ENCODE measurements around the gene JMJD1C. TPM values are rescaled to one million over a fixed set of nuclear protein-coding genes. Genes with fewer than 3 reads are reported as not detected.

Gene JMJD1C
- total RNA-seq, 1 experiment from 2014 or later: 66.0 TPM

DNA sequence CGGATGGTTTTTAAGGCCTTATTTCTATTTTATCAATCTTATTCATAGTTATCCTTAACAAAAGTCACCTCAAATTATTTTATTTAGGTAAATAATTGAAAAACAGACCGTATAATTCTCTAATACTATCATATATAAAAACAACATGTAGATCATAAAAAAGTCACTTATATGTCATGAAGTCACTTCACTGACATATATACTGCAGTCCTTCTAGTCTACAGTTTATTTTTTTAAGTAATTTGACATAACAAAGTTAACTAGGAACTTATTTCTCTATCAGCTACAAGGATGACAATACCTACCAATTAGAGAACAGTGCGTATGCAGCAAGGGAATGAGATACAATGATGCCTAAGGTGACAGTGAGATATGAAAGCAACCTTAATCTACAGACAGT is 26.2 kb downstream of the JMJD1C start:
- no peak for DNase-seq (ENCODE audit: extremely low read depth, low read depth)

DNA sequence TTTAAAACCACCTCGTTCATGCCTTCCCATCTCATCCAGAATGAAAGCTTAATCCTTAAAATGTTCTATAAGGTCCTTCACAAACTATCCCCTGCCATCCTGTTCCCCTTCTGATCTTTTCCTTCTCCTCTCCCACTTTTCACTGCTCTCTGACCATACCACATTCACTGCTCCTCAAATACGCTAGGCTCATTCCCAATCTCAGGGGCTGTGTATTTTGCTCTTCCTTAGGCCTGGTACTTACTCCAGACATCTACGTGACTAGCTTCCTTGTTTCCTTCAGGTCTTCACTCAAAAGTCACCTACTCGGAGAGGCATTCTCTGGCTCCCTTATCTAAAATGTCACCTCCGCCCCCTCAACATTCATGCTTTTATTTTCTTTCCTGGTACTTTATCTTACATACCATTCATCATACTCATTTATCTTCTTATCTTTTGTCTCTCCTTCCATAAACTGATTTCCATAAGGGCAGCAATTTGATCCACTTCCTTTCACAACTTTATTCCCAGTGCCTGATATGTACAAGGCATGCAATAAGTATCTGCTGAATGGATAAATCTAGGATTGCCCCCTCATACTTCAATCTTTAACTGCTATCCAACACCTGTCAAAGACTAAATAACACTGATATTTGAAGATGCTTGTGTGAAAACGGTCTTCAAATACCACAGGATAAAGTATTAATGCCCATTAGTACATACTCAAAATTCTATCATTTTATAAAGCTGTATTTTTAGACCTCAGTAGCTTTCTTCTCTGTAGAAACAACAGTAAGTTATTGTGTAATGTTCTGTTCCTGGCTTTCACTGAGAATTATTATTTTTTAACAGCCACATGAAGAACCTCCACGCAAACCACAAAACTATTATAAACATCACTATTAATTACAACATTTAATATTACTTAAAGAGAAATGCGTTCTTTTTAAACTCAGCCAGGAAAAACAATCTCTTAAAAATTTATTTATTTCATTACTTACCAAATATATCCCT is 27.0 kb downstream of the JMJD1C start:
- DNase-seq (ENCODE audit: extremely low read depth, low read depth): no peak

DNA sequence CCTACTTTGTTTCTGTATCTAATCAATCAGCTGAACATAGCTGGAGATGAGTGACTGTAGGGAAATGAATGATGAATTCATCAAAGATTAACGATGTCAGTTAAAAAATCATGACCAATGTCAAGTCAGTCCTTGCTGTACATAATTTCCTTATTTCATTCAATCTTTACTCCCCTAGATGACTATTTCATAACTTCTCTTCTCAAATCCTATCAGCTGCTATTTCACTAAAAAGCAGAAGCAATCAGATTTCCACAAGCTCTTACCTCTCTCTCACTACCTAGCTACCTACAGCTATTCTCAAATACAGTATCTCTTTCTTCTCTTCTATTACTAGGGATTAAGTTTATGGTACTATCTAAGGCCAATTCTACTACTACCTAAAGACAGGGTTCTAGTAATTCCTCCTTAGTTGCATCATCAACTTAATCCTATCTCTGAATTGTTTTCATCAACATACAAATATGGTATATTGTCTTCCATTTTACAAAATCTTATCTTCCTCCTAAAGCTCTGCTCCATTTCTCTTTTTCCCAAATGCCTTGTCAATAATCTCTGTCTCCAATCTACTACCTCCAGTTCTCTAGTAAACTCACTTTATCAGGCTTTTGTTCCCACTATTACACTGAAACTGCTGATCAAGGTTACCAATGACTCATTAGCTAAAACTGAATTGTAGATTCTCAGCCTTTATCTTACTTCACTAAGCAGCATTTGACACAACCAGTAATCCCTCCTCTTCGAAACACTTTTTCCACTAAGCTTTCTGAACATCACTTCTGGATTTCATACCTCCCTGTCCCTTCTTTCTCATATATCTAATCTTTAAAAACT is 28.4 kb downstream of the JMJD1C start:
- no peak for DNase-seq (ENCODE audit: extremely low read depth, low read depth)

DNA sequence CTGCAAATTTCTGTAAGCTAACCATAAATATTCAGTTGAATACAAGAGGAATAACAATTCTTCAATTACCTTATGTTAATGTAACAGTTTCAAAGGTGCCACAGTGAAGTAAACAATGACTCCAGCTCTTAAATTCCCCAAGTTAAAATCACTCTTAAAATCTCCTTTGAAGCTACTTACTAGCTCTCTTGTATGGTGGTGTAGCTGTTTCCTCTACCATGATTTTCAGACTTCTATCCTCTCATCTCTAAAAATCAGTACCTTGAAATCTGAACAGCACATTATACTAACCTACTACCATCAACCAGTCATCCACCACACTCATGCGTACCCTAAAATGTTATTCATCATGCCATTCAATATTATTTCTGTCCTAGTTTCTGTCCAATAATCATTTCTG is 29.6 kb downstream of the JMJD1C start:
- DNase-seq (ENCODE audit: extremely low read depth, low read depth): no peak

DNA sequence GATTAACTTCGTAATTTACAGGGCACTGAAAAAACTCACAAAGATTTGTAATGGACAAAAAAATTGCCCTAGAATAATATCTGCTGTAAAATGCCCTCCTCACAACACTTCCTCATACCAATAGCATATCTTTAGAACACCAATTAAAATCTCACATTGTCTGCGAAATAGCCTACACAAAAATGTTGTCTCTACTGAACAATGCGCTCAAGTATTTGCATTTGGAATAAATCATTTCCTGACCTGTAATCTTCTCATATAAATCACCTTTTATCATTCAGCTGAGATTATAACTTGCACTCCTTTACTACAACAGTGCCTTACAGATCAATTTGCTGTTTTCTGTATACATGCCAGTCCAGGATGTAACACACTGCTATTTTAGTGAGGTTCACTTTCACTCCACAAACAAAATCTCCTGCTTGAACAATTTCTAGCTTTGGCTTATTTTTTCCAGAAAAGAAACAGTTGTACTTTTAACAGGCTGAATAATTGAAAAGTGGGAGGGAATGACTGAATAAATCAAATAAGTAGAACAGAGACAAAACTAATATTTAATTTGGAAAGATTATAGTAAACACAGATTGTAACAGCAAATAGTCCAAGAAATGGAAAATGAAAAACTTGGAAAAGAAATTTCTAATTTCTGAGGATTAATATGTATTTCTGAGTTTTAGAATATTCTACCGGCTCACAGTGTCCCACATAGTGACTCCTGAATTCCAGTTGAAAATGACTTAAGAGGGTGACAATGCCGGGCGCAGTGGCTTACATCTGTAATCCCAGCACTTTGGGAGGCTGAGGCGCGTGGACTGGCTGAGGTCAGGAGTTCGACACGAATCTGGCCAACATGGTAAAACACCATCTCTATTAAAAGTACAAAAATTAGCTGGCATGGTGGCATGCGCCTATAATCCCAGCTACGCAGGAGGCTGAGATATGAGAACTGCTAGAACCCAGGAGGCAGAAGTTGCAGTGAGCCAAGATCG is 30.6 kb downstream of the JMJD1C start:
- no peak for DNase-seq (ENCODE audit: extremely low read depth, low read depth)

DNA sequence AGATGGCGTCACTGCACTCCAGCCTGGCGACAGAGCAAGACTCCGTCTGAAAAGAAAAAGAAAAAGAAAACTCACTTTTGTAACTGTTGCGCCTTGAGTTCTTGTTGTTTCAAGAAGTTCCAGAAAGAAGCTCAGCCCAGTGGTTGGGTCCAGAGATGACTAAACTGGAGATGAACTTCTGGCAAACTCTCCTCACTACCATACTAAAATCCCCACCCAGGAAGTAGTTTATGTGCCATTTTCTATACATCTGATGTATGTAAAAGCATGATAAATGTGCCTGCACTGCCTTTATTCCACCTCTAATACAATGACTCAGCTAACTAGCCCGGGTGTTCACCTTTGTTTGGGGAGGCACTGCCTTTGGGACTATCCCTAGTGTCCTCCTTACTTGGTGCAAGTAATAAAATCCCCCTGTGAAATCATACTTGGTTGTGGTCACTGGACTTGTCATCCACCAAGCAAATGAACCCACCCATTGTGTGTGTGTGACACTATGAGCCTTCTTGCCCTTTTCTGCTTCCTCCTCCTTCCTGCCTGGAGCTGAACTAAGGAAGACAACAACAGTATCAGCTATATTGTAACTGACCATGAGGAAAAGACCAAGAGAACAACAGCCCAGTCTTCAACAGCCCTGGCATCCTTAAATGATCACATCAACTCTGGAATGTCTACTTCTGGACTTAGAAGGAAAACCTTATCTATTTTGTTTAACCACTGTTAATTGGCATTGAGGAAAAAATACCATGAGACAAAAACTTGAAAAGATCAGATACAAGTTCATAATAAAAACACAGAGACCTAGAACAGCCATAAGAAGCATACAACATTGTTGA is 33.6 kb downstream of the JMJD1C start:
- DNase-seq (ENCODE audit: extremely low read depth, low read depth): no peak

DNA sequence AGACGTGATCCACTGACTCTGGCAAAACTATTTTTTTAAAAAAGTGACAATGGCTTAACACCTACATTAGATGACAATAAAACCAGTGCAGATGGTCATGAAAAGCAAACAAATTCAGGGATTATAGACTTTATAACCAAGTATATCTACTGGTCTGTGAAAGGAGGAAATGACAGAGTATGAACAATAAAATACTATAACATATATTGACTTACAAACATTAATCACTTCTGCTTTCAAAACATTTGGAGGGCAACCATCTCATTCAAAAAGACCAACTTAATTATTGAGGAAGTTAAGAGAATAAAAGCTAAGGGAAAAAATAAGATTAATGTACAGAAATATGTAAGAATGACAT is 34.8 kb downstream of the JMJD1C start:
- DNase-seq (ENCODE audit: extremely low read depth, low read depth): no peak

DNA sequence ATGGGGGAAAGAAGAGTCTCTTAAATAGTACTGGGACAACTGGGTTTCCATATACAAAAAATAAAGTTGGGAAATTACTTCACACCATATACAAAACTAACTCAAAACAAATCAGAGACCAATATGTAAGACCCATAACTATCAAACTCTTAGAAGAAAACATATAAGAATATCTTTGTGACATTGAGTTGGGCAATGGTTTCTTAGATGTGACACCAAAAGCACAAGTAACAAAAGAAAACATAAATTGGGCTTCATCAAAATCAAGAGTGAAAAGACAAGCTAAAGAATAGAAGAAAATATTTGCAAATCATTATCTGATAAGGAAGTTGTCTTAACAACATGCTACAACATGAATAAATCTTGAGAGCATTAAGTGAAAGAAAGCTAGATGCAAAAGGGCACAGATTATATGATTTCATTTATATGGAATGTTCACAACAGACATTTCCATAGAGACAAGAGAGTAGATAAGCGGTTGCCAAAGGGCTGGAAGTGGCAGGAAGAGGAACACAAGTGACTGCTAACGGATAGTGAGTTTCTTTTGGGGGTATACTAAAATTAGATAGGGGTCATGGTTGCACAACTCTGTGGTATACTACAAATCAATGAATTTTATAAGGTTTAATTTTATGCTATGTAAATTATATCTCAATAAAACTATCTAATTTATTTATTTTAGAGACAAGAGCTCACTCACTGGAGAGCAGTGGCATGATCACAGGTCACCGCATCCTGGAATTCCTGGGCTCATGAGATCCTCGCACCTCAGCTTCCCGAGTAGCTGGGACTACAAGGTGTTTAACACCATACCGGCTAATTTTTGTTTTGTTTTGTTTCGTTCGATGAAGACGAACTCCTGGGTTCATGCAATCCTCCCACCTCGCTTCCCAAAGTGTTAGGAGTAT is 35.4 kb downstream of the JMJD1C start:
- no peak for DNase-seq (ENCODE audit: extremely low read depth, low read depth)

DNA sequence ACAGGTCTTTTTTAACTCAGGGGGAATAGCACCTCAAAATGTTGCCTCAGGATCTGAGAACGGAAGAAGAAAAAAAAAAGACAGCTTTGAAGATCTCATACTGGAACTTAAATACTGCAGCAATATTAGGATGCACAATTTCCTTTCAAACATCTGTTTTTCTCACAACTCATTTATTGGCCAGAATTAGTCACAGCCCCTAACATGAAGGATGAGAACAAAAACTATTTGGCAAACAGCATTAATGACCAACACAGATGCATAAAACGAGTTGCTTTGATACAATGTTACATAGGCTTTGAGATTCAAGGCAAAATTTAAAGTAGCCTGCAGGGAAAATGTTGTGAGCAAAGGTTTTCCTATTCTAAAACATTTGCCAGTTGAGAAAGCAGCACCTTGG is 36.5 kb downstream of the JMJD1C start:
- no peak for DNase-seq (ENCODE audit: extremely low read depth, low read depth)

DNA sequence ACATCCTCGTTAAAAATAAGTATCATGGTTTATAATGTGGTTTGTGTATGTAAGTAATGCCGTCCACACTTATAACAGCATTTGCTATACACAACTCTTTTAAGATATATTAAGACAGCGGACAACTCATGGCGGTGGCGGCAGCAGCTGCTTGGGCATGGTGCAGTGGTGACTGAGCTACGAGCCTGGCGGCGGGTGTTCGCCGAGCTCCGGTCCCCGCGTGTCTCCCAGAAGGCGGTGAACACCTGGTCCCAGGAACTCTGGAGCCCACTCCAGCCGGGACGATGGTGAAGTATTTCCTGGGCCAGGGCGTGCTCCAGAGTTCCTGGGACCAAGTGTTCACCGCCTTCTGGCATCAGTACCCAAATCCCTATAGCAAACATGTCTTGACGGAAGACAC is 38.8 kb downstream of the JMJD1C start:
- DNase-seq (ENCODE audit: extremely low read depth, low read depth): no peak

DNA sequence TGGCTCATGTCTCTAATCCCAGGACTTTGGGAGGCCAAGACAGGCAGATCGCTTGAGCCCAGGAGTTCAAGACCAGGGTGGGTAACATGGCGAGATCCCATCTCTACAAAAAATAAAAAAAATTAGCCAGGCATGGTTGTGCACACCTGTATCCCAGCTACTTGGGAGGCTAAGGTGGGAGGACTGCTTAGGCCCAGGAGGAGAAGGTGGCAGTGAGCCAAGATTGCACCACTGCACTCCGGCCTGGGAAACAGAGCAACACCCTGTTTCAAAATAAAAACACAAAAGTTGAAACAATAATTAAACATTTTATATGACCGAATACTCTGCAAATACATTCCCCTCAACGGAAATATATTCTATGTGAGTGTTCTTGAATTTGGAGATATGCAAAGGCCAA is 40.3 kb downstream of the JMJD1C start:
- DNase-seq (ENCODE audit: extremely low read depth, low read depth): no peak

DNA sequence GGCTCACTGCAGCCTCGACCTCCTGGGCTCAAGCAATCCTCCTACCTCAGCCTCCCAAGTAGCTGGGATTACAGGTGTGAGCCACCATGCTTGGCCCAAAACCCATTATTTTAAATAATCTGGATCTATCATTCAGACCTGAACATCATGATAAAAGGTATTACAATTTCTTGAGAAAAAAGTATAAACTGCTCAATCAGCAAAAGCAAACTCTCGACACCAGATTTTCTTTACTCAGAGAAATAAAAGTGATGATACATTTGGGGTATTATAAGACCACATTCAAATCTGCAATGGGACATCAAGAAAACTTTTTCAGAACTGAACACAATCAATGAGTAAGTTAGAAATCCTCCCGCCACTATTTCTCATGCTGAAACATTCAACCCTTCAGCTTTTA is 41.2 kb downstream of the JMJD1C start:
- no peak for DNase-seq (ENCODE audit: extremely low read depth, low read depth)

DNA sequence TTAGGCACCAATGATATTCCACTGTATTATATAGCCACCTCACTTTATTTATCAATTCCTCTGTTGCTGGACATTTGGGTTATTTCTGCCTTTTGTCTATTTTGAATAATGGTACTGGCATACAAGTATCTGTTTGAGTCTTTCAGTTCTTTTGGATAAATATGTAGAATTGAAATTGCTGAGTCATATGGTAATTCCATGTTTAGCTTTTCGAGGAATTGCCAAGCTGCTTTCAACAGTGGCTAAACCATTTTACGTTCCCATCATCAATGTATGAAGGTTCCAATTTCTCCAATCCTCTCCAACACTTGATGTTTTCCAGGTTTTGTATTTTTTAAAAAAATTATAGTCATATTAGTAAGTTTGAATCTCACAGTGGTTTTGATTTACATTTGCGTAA is 42.3 kb downstream of the JMJD1C start:
- no peak for DNase-seq (ENCODE audit: extremely low read depth, low read depth)

DNA sequence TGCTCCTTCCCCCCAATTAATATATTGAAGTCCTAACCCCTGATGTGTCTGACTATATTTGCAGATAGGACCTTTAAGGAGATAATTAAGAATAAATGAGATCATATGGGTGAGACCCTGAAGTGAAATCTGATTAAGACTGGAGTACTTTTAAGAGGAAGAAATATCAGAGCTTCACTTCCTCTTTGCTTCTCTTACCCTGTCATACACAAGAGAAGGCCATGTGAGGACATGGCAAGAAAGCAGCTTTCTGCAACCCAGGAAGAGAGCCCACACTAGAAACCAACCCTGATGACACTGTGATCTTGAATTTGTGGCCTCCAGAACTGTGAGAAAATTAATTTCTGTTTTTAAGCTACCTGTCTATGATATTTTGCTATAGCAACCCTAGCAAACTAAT is 44.2 kb downstream of the JMJD1C start:
- DNase-seq (ENCODE audit: extremely low read depth, low read depth): no peak

DNA sequence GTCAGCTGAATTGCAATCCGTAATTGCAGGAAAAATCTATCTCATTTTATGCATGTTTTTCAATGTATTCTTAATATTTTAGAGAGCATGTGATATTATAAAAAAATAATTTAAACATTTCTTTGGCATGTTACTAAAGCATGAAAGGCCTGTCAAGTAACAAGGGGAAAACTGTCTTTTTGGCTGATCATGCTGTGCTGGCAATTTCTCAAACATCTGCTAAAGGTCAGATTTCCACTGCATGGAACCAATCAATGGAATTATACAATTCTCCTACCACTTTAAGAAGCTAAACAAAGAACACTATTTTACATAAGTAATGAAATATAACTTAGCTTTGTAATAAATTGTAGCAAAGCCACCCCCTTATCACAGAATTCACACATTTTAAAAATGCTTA is 49.4 kb downstream of the JMJD1C start:
- DNase-seq (ENCODE audit: extremely low read depth, low read depth): no peak

DNA sequence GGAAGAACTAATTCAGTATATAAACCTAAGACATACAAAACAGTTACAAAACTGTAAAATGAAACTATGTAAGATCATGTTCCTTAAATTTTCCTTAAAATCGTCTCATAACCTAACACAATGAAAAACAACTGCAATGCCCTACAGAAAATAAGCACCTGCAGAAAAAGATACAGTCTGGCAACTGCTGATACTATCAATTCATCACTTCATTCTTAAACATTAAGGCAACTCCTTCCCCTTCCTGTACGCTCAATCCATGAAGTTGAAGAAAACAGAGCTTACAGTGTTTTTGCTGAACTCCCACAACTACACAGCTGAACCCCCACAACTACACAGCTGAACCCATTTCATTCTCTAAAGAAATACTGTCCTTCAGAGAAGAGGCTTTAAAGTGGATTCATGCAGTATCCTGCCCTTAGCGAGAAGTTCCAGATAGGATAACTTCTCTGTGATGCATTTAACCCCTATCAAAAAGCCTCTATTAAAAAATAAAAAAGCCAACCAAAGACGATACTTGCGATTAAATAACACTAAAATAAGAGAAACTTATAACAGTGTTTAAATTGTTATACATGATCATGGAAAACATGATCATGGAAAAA is 50.0 kb downstream of the JMJD1C start:
- DNase-seq (ENCODE audit: extremely low read depth, low read depth): no peak

DNA sequence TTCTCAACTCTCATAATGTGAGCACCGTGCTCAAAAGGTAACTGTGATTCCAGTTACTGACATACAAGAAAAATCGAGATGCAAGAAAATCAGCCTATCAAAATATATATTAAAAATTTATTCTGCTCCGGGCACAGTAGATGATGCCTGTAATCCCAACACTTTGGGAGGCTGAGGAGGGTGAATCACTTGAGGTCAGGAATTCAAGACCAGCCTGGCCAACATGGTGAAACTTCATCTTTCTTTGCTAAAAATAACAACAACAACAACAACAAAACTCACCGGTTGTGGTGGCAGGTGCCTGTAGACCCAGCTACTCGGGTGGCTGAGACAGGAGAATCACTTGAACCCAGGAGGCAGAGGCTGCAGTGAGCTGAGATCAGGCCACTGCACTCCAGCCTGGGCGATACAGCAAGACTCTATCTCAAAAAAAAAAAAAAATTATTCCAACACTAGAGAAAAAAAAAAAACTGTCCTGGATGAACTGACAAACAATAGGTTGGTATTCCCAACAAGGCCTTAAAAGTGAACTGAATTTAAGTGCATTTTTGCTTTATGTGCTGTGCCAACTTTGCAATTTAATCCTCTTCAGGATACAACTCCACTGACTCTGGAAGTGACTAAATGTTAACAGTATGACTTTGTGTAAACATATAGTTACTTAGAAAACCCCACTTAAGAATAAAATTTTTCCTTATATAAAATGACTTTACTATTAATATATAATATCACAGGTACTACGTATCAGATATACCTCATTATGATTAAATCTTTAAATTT is 51.1 kb downstream of the JMJD1C start:
- DNase-seq (ENCODE audit: extremely low read depth, low read depth): no peak

All from NCI-H460 (cell line).